H1 (cell line): ENCODE data around the gene MOB3C. TPM values are rescaled to one million over a fixed set of nuclear protein-coding genes. Genes with fewer than 3 reads are reported as not detected.

Experiments
- CTCF ChIA-PET: fragments of 300-600 bp; sonication (Branson Sonifier 250); formaldehyde crosslinking; loops from one replicate; lab custom pipeline; 2021; ENCODE audit not compliant: partially characterized antibody; lab: Charles Lee
- POLR2A ChIA-PET: fragments of 300-600 bp; sonication (Branson Sonifier 250); formaldehyde crosslinking; loops from one replicate; lab custom pipeline; 2021; ENCODE audit warnings: inconsistent platforms; ENCODE audit not compliant: partially characterized antibody; lab: Charles Lee
- DNase-seq, 2 experiments: peaks; one replicate each; pipeline versions ENCODE4 v3.0.0 to v3.0.0-alpha.2; 2010 to 2022; ENCODE audit warnings: low spot score in 2 of 2, low read depth in 1 of 2, mixed read lengths in 1 of 2
- FAIRE-seq: peaks from 2 replicates; lab custom pipeline; 2011; peaks lifted over from hg19 to GRCh38; lab: Jason Lieb, UNC
- H2AFZ ChIP-seq: 2 replicates; pipeline ENCODE4 v1.8.1; 2012; ENCODE audit warnings: low read length, inconsistent platforms
- H2AK5ac ChIP-seq: 2 replicates; pipeline ENCODE4 v1.6.1; 2013; ENCODE audit warnings: low read depth, low read length
- H2BK120ac ChIP-seq: replicated peaks from 2 replicates; pipeline ENCODE3; 2013; ENCODE audit warnings: low read depth, low read length, inconsistent platforms
- H2BK12ac ChIP-seq: 2 replicates; pipeline ENCODE4 v1.6.1; 2013; ENCODE audit warnings: low read depth, low read length
- H2BK15ac ChIP-seq: 2 replicates; pipeline ENCODE4 v1.6.1; 2013; ENCODE audit warnings: low read length
- H2BK20ac ChIP-seq: 2 replicates; pipeline ENCODE4 v1.6.1; 2013; ENCODE audit warnings: low read length
- H2BK5ac ChIP-seq: 2 replicates; pipeline ENCODE4 v1.6.1; 2013; ENCODE audit warnings: low read depth, low read length
- H3K14ac ChIP-seq: 2 replicates; pipeline ENCODE4 v1.6.1; 2013; ENCODE audit warnings: inconsistent platforms; ENCODE audit not compliant: insufficient read length
- H3K18ac ChIP-seq: 2 replicates; pipeline ENCODE4 v1.6.1; 2013; ENCODE audit warnings: low read length; ENCODE audit errors: extremely low read depth
- H3K23ac ChIP-seq: 2 replicates; pipeline ENCODE4 v1.6.1; 2013; ENCODE audit warnings: inconsistent platforms; ENCODE audit not compliant: insufficient read length
- H3K23me2 ChIP-seq: 2 replicates; pipeline ENCODE4 v1.6.1; 2013; ENCODE audit warnings: low read depth, low read length
- H3K27ac ChIP-seq: 2 replicates; pipeline ENCODE4 v1.6.1; 2011; ENCODE audit warnings: low read depth, low read length, inconsistent platforms
- H3K27me3 ChIP-seq, 4 experiments: replicated peaks in 1 of 4; 1 replicate in 1 of 4; 2 replicates in 3 of 4; pipeline versions ENCODE4 v1.6.1 to v1.8.1; 2011 to 2013; ENCODE audit warnings: low read length in 3 of 4, mild to moderate bottlenecking in 3 of 4, inconsistent platforms in 2 of 4, mixed read lengths in 2 of 4, moderate library complexity in 1 of 4; ENCODE audit not compliant: control insufficient read depth in 3 of 4, insufficient read depth in 3 of 4; ENCODE audit errors: extremely low read depth in 1 of 4
- H3K36me3 ChIP-seq, 4 experiments: 2 replicates each; pipeline versions ENCODE4 v1.6.1 to v1.8.1; 2011 to 2013; ENCODE audit warnings: mild to moderate bottlenecking in 4 of 4, low read length in 3 of 4, moderate library complexity in 2 of 4, control low read depth in 1 of 4, inconsistent platforms in 1 of 4; ENCODE audit not compliant: insufficient read depth in 4 of 4, control insufficient read depth in 2 of 4
- H3K4ac ChIP-seq: replicated peaks from 2 replicates; pipeline ENCODE3; 2013; ENCODE audit warnings: low read length, low read depth, mixed read lengths, inconsistent platforms; ENCODE audit not compliant: insufficient read length
- H3K4me1 ChIP-seq, 4 experiments: replicated peaks in 1 of 4; 1 replicate in 1 of 4; 2 replicates in 3 of 4; pipeline versions ENCODE4 v1.6.1 to v1.8.1; 2011 to 2013; ENCODE audit warnings: low read length in 3 of 4, inconsistent platforms in 2 of 4, mixed read lengths in 1 of 4; ENCODE audit not compliant: insufficient read depth in 4 of 4, control insufficient read depth in 3 of 4
- H3K4me2 ChIP-seq, 2 experiments: 2 replicates each; pipeline versions ENCODE4 v1.6.1 to v1.8.1; 2011 to 2013; ENCODE audit warnings: low read depth in 2 of 2, low read length in 2 of 2, control low read depth in 1 of 2, inconsistent platforms in 1 of 2, mild to moderate bottlenecking in 1 of 2; ENCODE audit not compliant: insufficient read depth in 1 of 2
- H3K4me3 ChIP-seq, 4 experiments: fragments of 200-600, 300-600 bp in 1 of 4; sonication (generic), shearing (Covaris generic), sonication (Bioruptor Twin) in 1 of 4; 2 replicates each; pipeline versions ENCODE4 v1.5.1 to v1.8.1; 2011 to 2016; ENCODE audit warnings: low read length in 4 of 4, low read depth in 3 of 4, control low read depth in 2 of 4, inconsistent platforms in 2 of 4, mild to moderate bottlenecking in 2 of 4, mixed read lengths in 1 of 4, moderate library complexity in 1 of 4; ENCODE audit not compliant: insufficient read depth in 2 of 4; ENCODE audit errors: extremely low read depth in 1 of 4
- H3K56ac ChIP-seq: replicated peaks from 2 replicates; pipeline ENCODE3; 2013; ENCODE audit warnings: low read depth, mild to moderate bottlenecking, mixed read lengths, low read length, inconsistent platforms; ENCODE audit not compliant: insufficient read length
- H3K79me1 ChIP-seq: 2 replicates; pipeline ENCODE4 v1.6.1; 2013; ENCODE audit warnings: low read depth, low read length, control low read depth
- H3K79me2 ChIP-seq, 2 experiments: 2 replicates each; pipeline versions ENCODE4 v1.6.1 to v1.8.1; 2012 to 2013; ENCODE audit warnings: low read length in 2 of 2, mild to moderate bottlenecking in 2 of 2, inconsistent platforms in 1 of 2; ENCODE audit not compliant: insufficient read depth in 2 of 2, control insufficient read depth in 1 of 2
- H3K9ac ChIP-seq, 4 experiments: replicated peaks in 1 of 4; 1 replicate in 1 of 4; 2 replicates in 3 of 4; pipeline versions ENCODE4 v1.6.1 to v1.8.1; 2011 to 2013; ENCODE audit warnings: low read depth in 3 of 4, low read length in 3 of 4, control low read depth in 2 of 4, mild to moderate bottlenecking in 2 of 4, moderate library complexity in 2 of 4, inconsistent platforms in 1 of 4; ENCODE audit errors: extremely low read depth in 1 of 4
- H3K9me3 ChIP-seq, 2 experiments: 2 replicates each; pipeline versions ENCODE4 v1.6.1 to v1.8.1; 2012 to 2013; ENCODE audit warnings: mild to moderate bottlenecking in 2 of 2, moderate library complexity in 2 of 2, control low read depth in 1 of 2, inconsistent platforms in 1 of 2, low read depth in 1 of 2, low read length in 1 of 2, mixed read lengths in 1 of 2; ENCODE audit not compliant: insufficient read depth in 2 of 2
- H4K20me1 ChIP-seq, 2 experiments: replicated peaks in 1 of 2; 2 replicates each; pipeline versions ENCODE3 to v1.8.1; 2011 to 2013; ENCODE audit warnings: inconsistent platforms in 2 of 2, low read length in 2 of 2, mild to moderate bottlenecking in 1 of 2; ENCODE audit not compliant: insufficient read depth in 2 of 2, control insufficient read depth in 1 of 2
- H4K5ac ChIP-seq: 2 replicates; pipeline ENCODE4 v1.6.1; 2013; ENCODE audit warnings: low read length, low read depth, mixed read lengths, inconsistent platforms; ENCODE audit not compliant: insufficient read length
- H4K8ac ChIP-seq: 2 replicates; pipeline ENCODE4 v1.8.0; 2013; ENCODE audit warnings: mild to moderate bottlenecking, moderate library complexity, low read length, inconsistent platforms; ENCODE audit not compliant: insufficient read depth; ENCODE audit errors: extremely low read depth
- H4K91ac ChIP-seq: replicated peaks from 2 replicates; pipeline ENCODE3; 2013; ENCODE audit warnings: low read length, mixed read lengths, inconsistent platforms; ENCODE audit not compliant: insufficient read length
- RNF2 ChIP-seq: fragments of 200-900, 300-1000 bp; sonication (generic); IDR thresholded peaks from 2 replicates; pipeline ENCODE4 v1.7.1; 2016; ENCODE audit warnings: borderline replicate concordance, low read depth, mild to moderate bottlenecking, antibody characterized with exemption, low read length; ENCODE audit not compliant: poor library complexity, severe bottlenecking; ENCODE audit errors: missing control alignments
- TBP ChIP-seq: IDR thresholded peaks from 2 replicates; pipeline ENCODE4 v1.6.1; 2011; ENCODE audit warnings: low read depth, low read length, improper control_type of control experiment
- polyA plus RNA-seq, 7 experiments: library from polyadenylated mRNA; depleted of rRNA in 3 of 7; stranded (reverse) in 5 of 7; unstranded in 2 of 7; fragments of >200 nt in 5 of 7; fragments of 200-250 nt in 2 of 7; gene quantifications; 1 replicate in 5 of 7; 2 replicates in 1 of 7; 4 replicates in 1 of 7; pipeline versions ENCODE4 v1.2.1 to v1.2.3, GENCODE V29; 2011 to 2013; ENCODE audit warnings: missing spikeins in 2 of 7, mixed read lengths in 2 of 7
- total RNA-seq: library from RNA; stranded (reverse); fragmentation: NEBNext Ultra II Directional; extraction: Animal tissue kit (Norgen Biotek cat#: 25700); gene quantifications from 2 replicates; pipeline ENCODE4 v1.2.1, GENCODE V29; 2021

Gene MOB3C
- total and polyA plus RNA-seq, 2 of the 8 experiments (the other 6 are each of a cell fraction or from before 2014, with no cell fraction given), result 5.8 to 6.6 TPM

DNA sequence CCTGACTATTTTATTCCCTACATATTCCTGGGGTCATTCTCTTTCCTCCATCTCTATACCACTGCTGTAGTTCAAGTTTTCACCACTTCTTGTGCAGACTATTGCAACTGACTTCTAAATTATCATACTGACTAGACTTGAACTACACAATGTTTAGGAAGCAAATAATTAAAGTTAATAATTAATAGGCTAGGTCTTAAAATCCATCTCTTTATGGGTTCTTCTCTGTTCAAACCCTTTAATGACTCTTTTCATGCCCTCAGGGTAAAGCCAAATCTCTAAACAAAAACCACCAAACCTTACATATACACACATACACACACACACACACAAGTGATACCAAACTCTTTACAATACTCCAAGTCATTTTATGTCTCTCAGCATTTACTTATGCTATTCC, 22.3 kb upstream of the MOB3C start:
- Histone ChIP-seq H3K4me1 (no peaks in the 10 kb centered on the region), H4K20me1 (no peaks in the 10 kb centered on the region), H2BK20ac (no peak overlapping the region), H2BK120ac (no peak overlapping the region), H4K8ac (no peak overlapping the region), H4K91ac (no peak overlapping the region), H4K5ac (no peak overlapping the region), H3K4me2 (no peak overlapping the region), H2BK15ac (no peak overlapping the region), H3K4ac (no peak overlapping the region), H3K56ac (no peak overlapping the region), H3K4me3 (no peak overlapping the region), H3K23ac (no peak overlapping the region), H2AK5ac (no peak overlapping the region), H3K9me3 (no peaks in the 10 kb centered on the region), H3K23me2 (no peaks in the 10 kb centered on the region), H3K27me3 (no peaks in the 10 kb centered on the region), H2AFZ (no peak overlapping the region), H3K36me3 (peaks cover 0 to 13% (median 5%) of the 10 kb centered on the region in 4 experiments; a peak in 6 of 8 replicates), H2BK5ac (no peak overlapping the region), H3K79me2 (no peaks in the 10 kb centered on the region), H3K9ac (no peak overlapping the region), H3K14ac (no peak overlapping the region), H2BK12ac (no peak overlapping the region), H3K79me1 (no peaks in the 10 kb centered on the region), H3K27ac (no peak overlapping the region), H3K18ac (no peak overlapping the region)
- TF ChIP-seq TBP (no peak), RNF2 (no peak)
- ChIA-PET POLR2A (no interaction called here), CTCF (interaction anchor here (10.9 kb wide), 1 partner anchor 19 kb away, joined by 78 read pairs; the partner anchor contains the start of gene MOB3C)
- FAIRE-seq, result no peak
- no peak for DNase-seq
